HepG2 (cell line): ENCODE results near the gene DLX1. TPM values are rescaled to one million over a fixed set of nuclear protein-coding genes. Genes with fewer than 3 reads are reported as not detected.

Experiments
- HOXA3 ChIP-seq: sonication (generic); formaldehyde crosslinking; IDR thresholded peaks from 2 replicates; pipeline ENCODE4 v1.5.0; 2020; ENCODE audit warnings: missing genetic modification reagents
- KAT2B ChIP-seq: fragments of 150-350 bp; IDR thresholded peaks from 2 replicates; pipeline ENCODE4 v1.6.1; 2014; ENCODE audit warnings: low read depth, low read length, borderline replicate concordance
- NFE2L1 ChIP-seq: sonication (generic); formaldehyde crosslinking; IDR thresholded peaks from 2 replicates; pipeline ENCODE4 v1.4.0; 2020; ENCODE audit warnings: missing genetic modification reagents, mild to moderate bottlenecking, borderline replicate concordance
- PCBP1 ChIP-seq: fragments of 200-400 bp; formaldehyde crosslinking; IDR thresholded peaks from 2 replicates; pipeline ENCODE4 v1.6.1; 2017; ENCODE audit warnings: mild to moderate bottlenecking, low read depth, low read length, borderline replicate concordance
- RFX3 ChIP-seq: IDR thresholded peaks from 2 replicates; pipeline ENCODE4 v1.6.1; 2016; ENCODE audit warnings: missing biosample characterization, missing genetic modification reagents
- SNAPC2 ChIP-seq: sonication (generic); formaldehyde crosslinking; IDR thresholded peaks from 2 replicates; pipeline ENCODE4 v1.8.1; 2022; ENCODE audit warnings: mild to moderate bottlenecking, missing genetic modification reagents
- TEAD3 ChIP-seq: optimal IDR thresholded peaks from 2 replicates; pipeline ENCODE3; 2016; ENCODE audit warnings: borderline replicate concordance
- ZFP36 ChIP-seq: fragments of 150-350 bp; IDR thresholded peaks from 2 replicates; pipeline ENCODE4 v1.6.1; 2018; ENCODE audit warnings: borderline replicate concordance, low read length, low read depth; ENCODE audit not compliant: partially characterized antibody
- ZNF263 ChIP-seq: sonication (generic); formaldehyde crosslinking; IDR thresholded peaks from 2 replicates; pipeline ENCODE4 v1.4.0; 2020; ENCODE audit warnings: missing genetic modification reagents
- ZNF296 ChIP-seq: sonication (generic); formaldehyde crosslinking; conservative IDR thresholded peaks from 2 replicates; pipeline ENCODE4 v1.5.0; 2020; ENCODE audit warnings: mild to moderate bottlenecking, missing genetic modification reagents
- ZNF430 ChIP-seq: sonication (generic); formaldehyde crosslinking; IDR thresholded peaks from 2 replicates; pipeline ENCODE4 v1.9.0; 2021; ENCODE audit warnings: mild to moderate bottlenecking, missing genetic modification reagents
- ZNF446 ChIP-seq: sonication (generic); formaldehyde crosslinking; IDR thresholded peaks from 2 replicates; pipeline ENCODE4 v1.5.0; 2020; ENCODE audit warnings: mild to moderate bottlenecking, missing genetic modification reagents
- ZNF615 ChIP-seq: sonication (generic); formaldehyde crosslinking; IDR thresholded peaks from 2 replicates; pipeline ENCODE4 v1.5.0; 2020; ENCODE audit warnings: mild to moderate bottlenecking, missing genetic modification reagents, borderline replicate concordance
- polyA plus RNA-seq, 8 experiments: library from polyadenylated mRNA; depleted of rRNA in 3 of 8; stranded (reverse) in 7 of 8; unstranded in 1 of 8; fragments of >200 nt; fragmentation: Illumina TruSeq in 4 of 8; extraction: Trizol in 4 of 8; gene quantifications; 2 replicates each; pipeline versions ENCODE4 v1.2.1 to v1.2.3, GENCODE V29; 2011 to 2016; ENCODE audit warnings: low read depth in 4 of 8, missing spikeins in 1 of 8, mixed read lengths in 1 of 8; ENCODE audit not compliant: insufficient read depth in 1 of 8
- total RNA-seq, 5 experiments: library from RNA; depleted of rRNA; stranded (reverse); fragments of >200 nt; fragmentation: Illumina TruSeq; extraction: Trizol; gene quantifications; 2 replicates each; pipeline ENCODE4 v1.2.3, GENCODE V29; 2016; ENCODE audit warnings: low read depth in 1 of 5
- TF ChIP-seq, protein P1 (sequence below): IDR thresholded peaks from 2 replicates; pipeline ENCODE4 v1.6.1; 2016; ENCODE audit warnings: low read depth, borderline replicate concordance
- TF ChIP-seq, protein P2 (sequence below): sonication (generic); formaldehyde crosslinking; IDR thresholded peaks from 2 replicates; pipeline ENCODE4 v1.4.0; 2020; ENCODE audit warnings: mild to moderate bottlenecking, missing genetic modification reagents
- TF ChIP-seq, protein P3 (sequence below): IDR thresholded peaks from 2 replicates; pipeline ENCODE4 v1.6.1; 2012; ENCODE audit warnings: low read length, improper control_type of control experiment

The DLX1 gene
- total and polyA plus RNA-seq, 2 of the 13 experiments (the other 11 are each of a cell fraction or from before 2014, with no cell fraction given): 0.18 to 0.86 TPM

DNA sequence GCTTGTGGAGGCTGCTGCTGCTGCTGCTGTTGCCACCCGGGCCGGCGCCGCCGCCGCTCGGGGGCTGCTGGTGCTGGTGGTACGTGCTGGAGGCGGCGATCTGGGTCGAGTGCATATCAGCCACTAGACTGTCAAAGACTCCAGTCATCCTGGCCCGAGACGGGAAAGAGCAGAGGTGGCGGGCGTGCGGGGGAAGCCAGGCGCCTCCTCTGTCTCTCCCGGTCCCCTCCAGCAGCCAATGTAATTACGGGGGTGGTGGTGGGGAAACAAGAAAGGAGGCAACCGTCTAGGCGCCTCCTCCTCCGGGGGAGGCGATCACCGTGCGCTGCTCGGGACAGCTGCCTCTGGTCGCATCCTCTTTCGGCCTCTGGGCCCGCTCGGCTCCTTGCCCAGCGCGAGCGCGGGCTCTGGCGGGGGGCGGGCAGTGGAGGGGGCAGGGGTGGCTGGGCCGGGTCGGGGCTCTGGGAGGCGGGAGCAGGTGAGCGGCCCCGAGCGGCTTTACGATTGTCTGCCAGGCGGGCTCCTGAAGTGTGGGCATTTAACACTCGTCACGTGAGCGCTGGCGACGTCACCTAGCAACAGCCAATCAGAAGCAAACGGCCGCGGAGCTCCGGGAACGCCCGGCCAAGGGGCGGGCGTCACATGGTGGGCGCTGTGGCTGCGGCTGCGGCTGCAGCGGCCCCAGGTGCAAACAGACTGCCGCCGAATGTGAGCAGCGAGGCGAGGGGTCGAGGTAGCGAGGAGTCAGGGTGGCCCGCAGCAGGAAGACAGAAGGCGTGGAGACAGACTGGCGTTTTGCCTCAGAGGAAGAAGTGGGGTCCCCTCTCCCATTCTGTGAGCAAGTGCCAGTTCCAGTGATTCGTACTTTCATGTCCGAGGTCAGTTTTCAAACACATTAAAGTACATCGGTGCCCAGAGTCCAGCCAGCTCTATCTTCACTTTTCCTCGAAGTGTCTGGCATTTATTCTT is 17.4 kb downstream of the DLX1 start, which contains the start of gene DLX2 (continued):
- TF ChIP-seq TEAD3 (CRISPR knock-in tag) (peak; percentile 73), ZNF263 (CRISPR knock-in tag) (peak; percentile 75), ZNF446 (CRISPR knock-in tag) (peak; percentile 86; the same call in 1 of the 2 replicates), ZNF296 (CRISPR knock-in tag) (no peak), HOXA3 (CRISPR knock-in tag) (peak; percentile 91), ZNF615 (CRISPR knock-in tag) (0 out of 2 replicates have a peak, but pooled peaks have one; percentile 49), NFE2L1 (CRISPR knock-in tag) (no peak), ZNF430 (peak; percentile 72; the same call in 1 of the 2 replicates), ZFP36 (no peak), KAT2B (no peak), PCBP1 (peak; percentile 84; the same call in 1 of the 2 replicates), RFX3 (CRISPR knock-in tag) (peak; percentile 62), SNAPC2 (CRISPR knock-in tag) (0 out of 2 replicates have a peak, but pooled peaks have one; percentile 22)
- TF ChIP-seq, protein P1, sequence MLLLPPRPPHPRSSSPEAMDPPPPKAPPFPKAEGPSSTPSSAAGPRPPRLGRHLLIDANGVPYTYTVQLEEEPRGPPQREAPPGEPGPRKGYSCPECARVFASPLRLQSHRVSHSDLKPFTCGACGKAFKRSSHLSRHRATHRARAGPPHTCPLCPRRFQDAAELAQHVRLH: peak; percentile 94; the same call in 1 of the 2 replicates
- TF ChIP-seq, protein P2, sequence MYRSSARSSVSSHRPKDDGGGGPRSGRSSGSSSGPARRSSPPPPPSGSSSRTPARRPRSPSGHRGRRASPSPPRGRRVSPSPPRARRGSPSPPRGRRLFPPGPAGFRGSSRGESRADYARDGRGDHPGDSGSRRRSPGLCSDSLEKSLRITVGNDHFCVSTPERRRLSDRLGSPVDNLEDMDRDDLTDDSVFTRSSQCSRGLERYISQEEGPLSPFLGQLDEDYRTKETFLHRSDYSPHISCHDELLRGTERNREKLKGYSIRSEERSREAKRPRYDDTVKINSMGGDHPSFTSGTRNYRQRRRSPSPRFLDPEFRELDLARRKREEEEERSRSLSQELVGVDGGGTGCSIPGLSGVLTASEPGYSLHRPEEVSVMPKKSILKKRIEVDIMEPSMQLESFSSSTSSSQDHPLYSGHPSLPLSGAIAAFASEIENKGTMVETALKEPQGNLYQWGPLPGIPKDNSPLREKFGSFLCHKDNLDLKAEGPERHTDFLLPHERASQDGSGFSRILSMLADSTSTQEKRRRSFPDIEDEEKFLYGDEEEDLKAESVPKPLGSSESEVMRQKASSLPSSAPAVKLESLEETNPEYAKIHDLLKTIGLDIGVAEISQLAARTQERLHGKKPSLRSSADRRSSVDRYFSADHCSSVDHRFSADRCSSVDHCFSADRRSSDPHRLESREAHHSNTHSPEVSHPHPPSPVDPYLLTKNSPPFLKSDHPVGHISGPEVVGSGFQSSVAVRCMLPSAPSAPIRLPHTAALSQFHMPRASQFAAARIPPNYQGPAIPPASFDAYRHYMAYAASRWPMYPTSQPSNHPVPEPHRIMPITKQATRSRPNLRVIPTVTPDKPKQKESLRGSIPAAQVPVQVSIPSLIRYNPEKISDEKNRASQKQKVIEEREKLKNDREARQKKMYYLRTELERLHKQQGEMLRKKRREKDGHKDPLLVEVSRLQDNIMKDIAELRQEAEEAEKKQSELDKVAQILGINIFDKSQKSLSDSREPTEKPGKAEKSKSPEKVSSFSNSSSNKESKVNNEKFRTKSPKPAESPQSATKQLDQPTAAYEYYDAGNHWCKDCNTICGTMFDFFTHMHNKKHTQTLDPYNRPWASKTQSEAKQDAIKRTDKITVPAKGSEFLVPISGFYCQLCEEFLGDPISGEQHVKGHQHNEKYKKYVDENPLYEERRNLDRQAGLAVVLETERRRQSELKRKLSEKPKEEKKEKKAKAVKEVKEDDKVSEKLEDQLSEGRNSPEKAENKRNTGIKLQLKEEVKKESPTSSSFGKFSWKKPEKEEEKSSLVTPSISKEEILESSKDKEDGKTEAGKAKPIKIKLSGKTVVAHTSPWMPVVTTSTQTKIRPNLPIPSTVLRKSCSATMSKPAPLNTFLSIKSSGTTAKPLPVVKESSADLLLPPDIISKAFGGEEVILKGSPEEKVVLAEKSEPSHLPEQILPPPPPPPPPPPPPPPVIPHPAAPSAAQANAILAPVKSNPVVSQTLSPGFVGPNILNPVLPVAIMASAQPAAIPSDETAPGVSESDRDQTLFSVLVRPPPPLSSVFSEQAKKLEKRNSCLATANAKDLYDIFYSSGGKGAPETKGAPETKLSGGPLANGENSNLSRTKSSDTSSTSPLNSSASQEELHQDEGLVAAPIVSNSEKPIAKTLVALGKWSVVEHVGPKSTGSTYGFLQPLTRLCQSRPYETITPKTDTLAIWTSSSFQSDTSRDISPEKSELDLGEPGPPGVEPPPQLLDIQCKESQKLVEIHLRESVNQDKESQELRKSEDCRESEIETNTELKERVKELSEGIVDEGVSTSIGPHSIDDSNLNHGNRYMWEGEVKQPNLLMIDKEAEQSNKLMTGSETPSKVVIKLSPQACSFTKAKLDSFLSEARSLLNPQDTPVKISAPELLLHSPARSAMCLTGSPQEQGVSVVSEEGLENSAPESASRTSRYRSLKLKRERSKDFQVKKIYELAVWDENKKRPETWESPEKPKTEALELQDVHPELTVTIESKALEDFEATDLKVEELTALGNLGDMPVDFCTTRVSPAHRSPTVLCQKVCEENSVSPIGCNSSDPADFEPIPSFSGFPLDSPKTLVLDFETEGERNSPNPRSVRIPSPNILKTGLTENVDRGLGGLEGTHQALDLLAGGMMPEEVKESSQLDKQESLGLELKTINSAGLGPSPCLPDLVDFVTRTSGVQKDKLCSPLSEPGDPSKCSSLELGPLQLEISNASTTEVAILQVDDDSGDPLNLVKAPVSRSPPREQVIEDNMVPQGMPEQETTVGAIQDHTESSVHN: no peak
- TF ChIP-seq, protein P3, sequence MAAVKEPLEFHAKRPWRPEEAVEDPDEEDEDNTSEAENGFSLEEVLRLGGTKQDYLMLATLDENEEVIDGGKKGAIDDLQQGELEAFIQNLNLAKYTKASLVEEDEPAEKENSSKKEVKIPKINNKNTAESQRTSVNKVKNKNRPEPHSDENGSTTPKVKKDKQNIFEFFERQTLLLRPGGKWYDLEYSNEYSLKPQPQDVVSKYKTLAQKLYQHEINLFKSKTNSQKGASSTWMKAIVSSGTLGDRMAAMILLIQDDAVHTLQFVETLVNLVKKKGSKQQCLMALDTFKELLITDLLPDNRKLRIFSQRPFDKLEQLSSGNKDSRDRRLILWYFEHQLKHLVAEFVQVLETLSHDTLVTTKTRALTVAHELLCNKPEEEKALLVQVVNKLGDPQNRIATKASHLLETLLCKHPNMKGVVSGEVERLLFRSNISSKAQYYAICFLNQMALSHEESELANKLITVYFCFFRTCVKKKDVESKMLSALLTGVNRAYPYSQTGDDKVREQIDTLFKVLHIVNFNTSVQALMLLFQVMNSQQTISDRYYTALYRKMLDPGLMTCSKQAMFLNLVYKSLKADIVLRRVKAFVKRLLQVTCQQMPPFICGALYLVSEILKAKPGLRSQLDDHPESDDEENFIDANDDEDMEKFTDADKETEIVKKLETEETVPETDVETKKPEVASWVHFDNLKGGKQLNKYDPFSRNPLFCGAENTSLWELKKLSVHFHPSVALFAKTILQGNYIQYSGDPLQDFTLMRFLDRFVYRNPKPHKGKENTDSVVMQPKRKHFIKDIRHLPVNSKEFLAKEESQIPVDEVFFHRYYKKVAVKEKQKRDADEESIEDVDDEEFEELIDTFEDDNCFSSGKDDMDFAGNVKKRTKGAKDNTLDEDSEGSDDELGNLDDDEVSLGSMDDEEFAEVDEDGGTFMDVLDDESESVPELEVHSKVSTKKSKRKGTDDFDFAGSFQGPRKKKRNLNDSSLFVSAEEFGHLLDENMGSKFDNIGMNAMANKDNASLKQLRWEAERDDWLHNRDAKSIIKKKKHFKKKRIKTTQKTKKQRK: no peak
